ENCODE data around the gene ISCU. TPM values are rescaled to one million over a fixed set of nuclear protein-coding genes. Genes with fewer than 3 reads are reported as not detected.
A peak's percentile ranks its signal among the peaks of the same experiment; 100 is the strongest.
"Not testable (repeated sequence)": the region's sequence is repeated elsewhere in the genome, so short reads cannot be mapped to it uniquely, and the experiment has no call there.

The ISCU gene
- total RNA-seq, 1 donor from 2014 or later: 67.9 TPM

DNA sequence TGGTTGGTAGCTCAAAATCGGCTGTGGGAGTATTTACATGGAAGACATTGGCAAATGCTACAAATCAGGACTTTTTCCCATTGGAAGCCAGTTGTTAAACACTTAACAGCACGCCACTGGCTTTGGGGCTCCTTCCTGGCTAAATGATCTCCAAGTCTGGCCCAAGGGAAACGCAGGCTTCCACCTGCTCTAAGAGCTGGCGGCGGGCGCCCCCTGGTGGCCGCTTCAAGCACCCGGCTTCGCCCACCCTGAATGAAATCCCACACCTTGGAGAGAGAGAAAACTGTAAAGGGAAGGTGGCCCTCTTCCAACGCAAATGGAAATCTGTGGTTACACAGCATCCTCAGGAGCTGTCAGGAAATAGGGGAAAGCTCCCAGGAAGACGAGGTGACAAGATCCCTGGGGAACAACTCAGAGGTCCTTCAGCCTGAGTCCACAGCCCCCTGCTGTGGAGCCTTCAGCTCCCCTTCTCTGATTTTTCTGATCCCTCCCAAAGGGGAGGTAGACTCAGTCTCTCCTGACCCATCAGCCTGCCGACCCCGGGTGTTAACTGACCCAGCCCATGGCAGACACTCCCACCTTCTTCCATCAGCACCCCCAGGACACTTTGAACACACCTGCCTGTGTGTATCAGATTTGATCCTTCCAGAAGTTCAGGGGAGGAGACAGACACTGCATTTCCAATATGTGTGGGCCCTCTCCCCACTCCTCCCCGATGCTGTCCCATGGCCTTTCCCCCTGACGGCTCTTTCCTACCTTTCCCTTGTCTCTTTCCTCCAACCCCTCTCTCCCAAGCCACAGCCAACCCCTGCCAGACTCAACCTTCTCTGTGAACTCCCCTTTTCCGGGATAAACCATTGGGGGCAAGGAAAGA lies 55.9 kb downstream of the ISCU start:
- DNase-seq (ENCODE audit: low read depth in 2 of 2): peak; percentile 36 to 82

DNA sequence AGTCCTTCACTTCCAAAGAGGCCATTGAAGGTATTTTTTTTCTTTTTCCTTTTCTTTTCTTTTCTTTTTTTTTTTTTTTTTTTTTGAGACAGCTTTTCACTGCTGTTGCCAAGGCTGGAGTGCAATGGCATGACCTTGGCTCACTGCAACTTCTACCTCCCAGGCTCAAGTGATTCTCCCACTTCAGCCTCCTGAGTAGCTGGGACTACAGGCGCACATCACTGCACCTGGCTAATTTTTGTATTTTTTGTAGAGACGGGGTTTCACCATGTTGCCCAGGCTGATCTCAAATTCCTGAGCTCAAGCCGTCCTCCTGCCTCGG lies 56.5 kb downstream of the ISCU start:
- not testable (repeated sequence) for DNase-seq (ENCODE audit: low read depth in 2 of 2)

Other genes with a start within 250 kb of the ISCU start
- gene CMKLR1, start 223.3 kb upstream of the ISCU start, total RNA-seq: under 0.01 and 0.13 TPM in 2 replicates
- 4.5 and 7.0 TPM in 2 replicates for gene FICD, start 47.3 kb upstream of the ISCU start, total RNA-seq
- gene SART3, start 1.4 kb upstream of the ISCU start, total RNA-seq: 35.8 and 57.3 TPM in 2 replicates
- not detected in 2 replicates for gene TMEM119, start 35.5 kb downstream of the ISCU start, total RNA-seq
- gene SELPLG, start 71.3 kb downstream of the ISCU start, total RNA-seq: 0.13 and 0.26 TPM in 2 replicates
- gene CORO1C, start 168.9 kb downstream of the ISCU start, total RNA-seq: 190 and 213 TPM in 2 replicates